ENCODE results near the gene PTPRT.

DNA sequence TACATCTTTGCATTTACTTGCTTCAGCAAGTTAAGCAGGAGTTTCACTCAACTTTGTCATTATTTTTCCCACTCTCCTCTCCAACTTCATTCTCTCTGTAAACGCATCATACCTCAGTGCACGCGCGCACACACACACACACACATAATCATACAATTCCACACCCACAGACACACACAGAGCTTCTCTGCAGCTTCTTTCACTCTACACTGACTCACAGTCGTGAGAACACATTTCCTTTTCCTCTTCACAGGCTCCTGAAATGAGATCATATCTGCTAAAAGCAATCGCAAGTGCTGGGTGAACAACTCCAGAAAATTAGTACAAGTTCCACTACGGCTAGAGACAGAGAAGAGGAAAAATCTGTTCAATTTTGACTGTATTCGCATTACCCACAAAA is 215.4 kb downstream of the PTPRT start:
- TF ChIP-seq POLR2A (IDR thresholded peaks at IDR 0.05; ENCODE audit: low read depth, low read length) (no peak), SMC3 (IDR thresholded peaks at IDR 0.05; ENCODE audit: low read depth, low read length) (no peak), RFX5 (IDR thresholded peaks at IDR 0.05; ENCODE audit: low read depth, low read length) (no peak), MAZ (IDR thresholded peaks at IDR 0.05; ENCODE audit: borderline replicate concordance, low read depth, low read length) (no peak), RAD21 (IDR thresholded peaks at IDR 0.05; ENCODE audit: low read length) (no peak), MAFK (IDR thresholded peaks at IDR 0.05; ENCODE audit: low read depth, low read length) (no peak), CEBPB (IDR thresholded peaks at IDR 0.05; ENCODE audit: low read depth, low read length) (no peak), BHLHE40 (IDR thresholded peaks at IDR 0.05; ENCODE audit: low read depth, low read length) (no peak), MXI1 (IDR thresholded peaks at IDR 0.05; ENCODE audit: borderline replicate concordance, low read depth, low read length) (no peak), NFE2L2 (IDR thresholded peaks at IDR 0.05; ENCODE audit: low read depth, low read length) (no peak)
- TF ChIP-seq, protein P1, sequence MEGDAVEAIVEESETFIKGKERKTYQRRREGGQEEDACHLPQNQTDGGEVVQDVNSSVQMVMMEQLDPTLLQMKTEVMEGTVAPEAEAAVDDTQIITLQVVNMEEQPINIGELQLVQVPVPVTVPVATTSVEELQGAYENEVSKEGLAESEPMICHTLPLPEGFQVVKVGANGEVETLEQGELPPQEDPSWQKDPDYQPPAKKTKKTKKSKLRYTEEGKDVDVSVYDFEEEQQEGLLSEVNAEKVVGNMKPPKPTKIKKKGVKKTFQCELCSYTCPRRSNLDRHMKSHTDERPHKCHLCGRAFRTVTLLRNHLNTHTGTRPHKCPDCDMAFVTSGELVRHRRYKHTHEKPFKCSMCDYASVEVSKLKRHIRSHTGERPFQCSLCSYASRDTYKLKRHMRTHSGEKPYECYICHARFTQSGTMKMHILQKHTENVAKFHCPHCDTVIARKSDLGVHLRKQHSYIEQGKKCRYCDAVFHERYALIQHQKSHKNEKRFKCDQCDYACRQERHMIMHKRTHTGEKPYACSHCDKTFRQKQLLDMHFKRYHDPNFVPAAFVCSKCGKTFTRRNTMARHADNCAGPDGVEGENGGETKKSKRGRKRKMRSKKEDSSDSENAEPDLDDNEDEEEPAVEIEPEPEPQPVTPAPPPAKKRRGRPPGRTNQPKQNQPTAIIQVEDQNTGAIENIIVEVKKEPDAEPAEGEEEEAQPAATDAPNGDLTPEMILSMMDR (conservative IDR thresholded peaks at IDR 0.05; ENCODE audit: low read depth, low read length) = no peak
- TF ChIP-seq, protein P2, sequence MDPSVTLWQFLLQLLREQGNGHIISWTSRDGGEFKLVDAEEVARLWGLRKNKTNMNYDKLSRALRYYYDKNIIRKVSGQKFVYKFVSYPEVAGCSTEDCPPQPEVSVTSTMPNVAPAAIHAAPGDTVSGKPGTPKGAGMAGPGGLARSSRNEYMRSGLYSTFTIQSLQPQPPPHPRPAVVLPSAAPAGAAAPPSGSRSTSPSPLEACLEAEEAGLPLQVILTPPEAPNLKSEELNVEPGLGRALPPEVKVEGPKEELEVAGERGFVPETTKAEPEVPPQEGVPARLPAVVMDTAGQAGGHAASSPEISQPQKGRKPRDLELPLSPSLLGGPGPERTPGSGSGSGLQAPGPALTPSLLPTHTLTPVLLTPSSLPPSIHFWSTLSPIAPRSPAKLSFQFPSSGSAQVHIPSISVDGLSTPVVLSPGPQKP (IDR thresholded peaks at IDR 0.05; ENCODE audit: borderline replicate concordance, low read depth, low read length) = no peak
- TF ChIP-seq, protein P3, sequence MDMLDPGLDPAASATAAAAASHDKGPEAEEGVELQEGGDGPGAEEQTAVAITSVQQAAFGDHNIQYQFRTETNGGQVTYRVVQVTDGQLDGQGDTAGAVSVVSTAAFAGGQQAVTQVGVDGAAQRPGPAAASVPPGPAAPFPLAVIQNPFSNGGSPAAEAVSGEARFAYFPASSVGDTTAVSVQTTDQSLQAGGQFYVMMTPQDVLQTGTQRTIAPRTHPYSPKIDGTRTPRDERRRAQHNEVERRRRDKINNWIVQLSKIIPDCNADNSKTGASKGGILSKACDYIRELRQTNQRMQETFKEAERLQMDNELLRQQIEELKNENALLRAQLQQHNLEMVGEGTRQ (IDR thresholded peaks at IDR 0.05; ENCODE audit: low read depth, low read length) = no peak

Data from IMR-90 (cell line).